ENCODE data around the gene ZNF664. TPM values are rescaled to one million over a fixed set of nuclear protein-coding genes. Genes with fewer than 3 reads are reported as not detected.

ZNF664 gene
- total and polyA plus RNA-seq, 8 donors = 23.0 to 72.7 (median 56.7) TPM

DNA sequence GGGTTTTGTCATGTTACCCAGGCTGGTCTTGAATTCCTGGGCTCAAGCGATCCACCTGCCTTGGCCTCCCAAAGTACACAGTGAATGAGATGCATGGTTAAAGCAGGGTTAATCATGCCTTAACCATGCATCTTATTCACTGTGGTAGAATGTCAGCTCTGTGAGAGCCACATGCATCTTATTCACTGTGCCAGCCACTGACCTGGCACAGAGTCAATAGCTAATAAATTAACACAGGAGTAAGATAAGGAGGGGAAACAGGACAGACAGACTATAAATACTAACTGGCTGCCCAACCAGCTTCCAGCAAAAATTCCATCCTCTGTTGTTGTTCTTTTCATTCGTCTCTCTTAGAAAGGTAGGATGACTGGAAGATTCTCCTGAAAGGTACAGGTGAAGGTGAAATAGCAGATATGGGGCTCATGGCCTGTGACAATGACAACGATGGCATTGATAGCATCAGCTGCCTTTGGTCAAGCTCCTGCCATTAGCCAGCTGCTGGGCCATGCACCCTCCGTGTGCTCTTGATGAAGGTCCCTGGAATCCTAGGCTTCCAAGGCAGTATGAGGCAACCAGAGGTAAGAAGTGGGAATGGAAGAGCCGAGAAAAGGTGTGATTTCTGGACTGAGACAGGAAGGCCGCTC, 76.6 kb downstream of the ZNF664 start:
- H3K9me3 ChIP-seq = no peaks in the 10 kb centered on the region
- no peaks in the 10 kb centered on the region for H3K4me1 ChIP-seq
- H3K36me3 ChIP-seq = no peaks in the 10 kb centered on the region
- intact Hi-C loops (cut with DNase I) = loop anchor here in 1 of 3 donors (10.0 kb wide), 1 partner anchor 725 kb away; no protein-coding TSS in a partner anchor
- peak in 2 of 4 donors; percentile 37 to 65 for ATAC-seq
- no peak for TF ChIP-seq CTCF (IDR thresholded peaks at IDR 0.05)
- H3K27me3 ChIP-seq = no peaks in the 10 kb centered on the region
- H3K27ac ChIP-seq = no peak overlapping the region
- no peak for DNase-seq
- FAIRE-seq = no peak
- WGBS, 2 donors = 70 to 74% methylated on average over 6 of the region's 6 CpGs
- H3K4me3 ChIP-seq = no peak overlapping the region

- no peaks in the 10 kb centered on the region for H3K36me3 ChIP-seq
- no peaks in the 10 kb centered on the region for H3K27me3 ChIP-seq
- FAIRE-seq = no peak
- no peak overlapping the region for H3K4me3 ChIP-seq
- intact Hi-C loops (cut with DNase I) = no loop called here
- H3K27ac ChIP-seq = no peak overlapping the region
- no peaks in the 10 kb centered on the region for H3K4me1 ChIP-seq
- DNase-seq = no peak
- 69 to 74% methylated on average over 10 of the region's 10 CpGs for WGBS, 2 donors
- TF ChIP-seq CTCF (IDR thresholded peaks at IDR 0.05) = no peak
- peak in 3 of 4 donors; percentile 45 to 68 (median 48) for ATAC-seq
- no peaks in the 10 kb centered on the region for H3K9me3 ChIP-seq
Measured at GRCh38 chr12:124053851-124054250, 80.8 kb downstream of the ZNF664 start.

DNA sequence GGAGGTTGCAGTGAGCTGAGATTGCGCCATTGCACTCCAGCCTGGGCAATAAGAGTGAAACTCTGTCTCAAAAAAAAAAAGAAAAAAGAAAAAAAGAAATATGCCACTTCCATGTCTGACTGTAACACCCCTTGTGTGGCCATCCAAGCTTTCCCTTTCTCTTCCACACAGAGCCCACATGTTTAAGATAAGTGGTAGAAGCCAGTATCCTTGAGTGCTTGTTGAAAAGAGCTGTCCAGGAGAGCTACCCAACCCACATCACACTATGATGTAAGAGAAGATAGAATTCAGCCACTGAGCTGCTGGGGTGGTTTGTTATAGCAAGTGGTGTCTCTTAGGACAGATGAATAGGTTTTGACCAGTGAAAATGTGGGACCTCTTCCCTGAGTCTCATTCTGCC, 82.1 kb downstream of the ZNF664 start:
- WGBS, 2 donors = 100% methylated on average over 1 of the region's 1 CpG
- Histone ChIP-seq H3K36me3 (no peaks in the 10 kb centered on the region), H3K9me3 (no peaks in the 10 kb centered on the region), H3K27me3 (no peaks in the 10 kb centered on the region), H3K4me3 (no peak overlapping the region), H3K4me1 (no peaks in the 10 kb centered on the region), H3K27ac (no peak overlapping the region)
- TF ChIP-seq CTCF (IDR thresholded peaks at IDR 0.05) = no peak
- ATAC-seq (no peak), DNase-seq (no peak), FAIRE-seq (no peak)
- intact Hi-C loops (cut with DNase I) = no loop called here

DNA sequence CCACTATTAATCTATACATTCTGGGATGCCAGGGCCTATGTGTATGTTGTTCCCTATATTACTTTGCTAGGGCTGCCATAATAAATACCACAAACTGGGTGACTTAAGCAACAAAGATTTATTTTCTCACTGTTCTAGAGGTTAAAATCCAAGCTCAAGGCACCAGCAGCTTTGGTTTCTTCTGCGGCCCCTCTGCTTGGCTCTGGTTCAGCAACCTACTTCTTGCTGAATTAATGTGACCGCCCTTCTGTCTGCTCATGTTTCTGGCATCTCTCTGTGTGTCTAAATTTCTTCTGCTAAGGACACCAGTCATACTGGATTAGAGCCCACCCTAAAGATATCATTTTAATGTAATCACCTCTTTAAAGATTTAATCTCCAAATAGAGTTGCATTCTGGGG, 84.7 kb downstream of the ZNF664 start:
- no peaks in the 10 kb centered on the region for H3K4me1 ChIP-seq
- H3K9me3 ChIP-seq = no peaks in the 10 kb centered on the region
- H3K4me3 ChIP-seq = no peak overlapping the region
- H3K27ac ChIP-seq = no peak overlapping the region
- FAIRE-seq = no peak
- intact Hi-C loops (cut with DNase I) = no loop called here
- WGBS, 2 donors = 98% methylated on average over 2 of the region's 2 CpGs
- no peak for TF ChIP-seq CTCF (IDR thresholded peaks at IDR 0.05)
- no peak for DNase-seq
- ATAC-seq = no peak
- H3K36me3 ChIP-seq = no peaks in the 10 kb centered on the region
- no peaks in the 10 kb centered on the region for H3K27me3 ChIP-seq

DNA sequence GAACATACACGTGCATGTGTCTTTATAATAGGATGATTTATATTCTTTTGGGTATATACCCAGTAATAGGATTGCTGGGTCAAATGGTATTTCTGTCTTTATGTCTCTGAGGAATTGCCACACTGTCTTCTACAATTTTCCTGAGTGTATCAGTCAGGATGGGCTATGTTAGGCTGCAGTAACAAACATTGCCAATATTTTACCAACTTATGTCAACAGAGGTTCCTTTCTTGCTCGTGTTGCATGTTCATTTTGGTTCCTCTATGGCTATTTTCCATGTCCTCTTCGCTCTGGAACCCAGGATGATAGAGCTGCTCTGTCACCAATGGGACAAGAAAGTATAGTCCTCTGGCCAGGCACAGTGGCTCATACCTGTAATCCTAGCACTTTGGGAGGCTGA, 86.7 kb downstream of the ZNF664 start:
- no peaks in the 10 kb centered on the region for H3K9me3 ChIP-seq
- no peaks in the 10 kb centered on the region for H3K27me3 ChIP-seq
- ATAC-seq (no peak), DNase-seq (no peak), FAIRE-seq (no peak)
- H3K4me3 ChIP-seq = no peak overlapping the region
- intact Hi-C loops (cut with DNase I) = no loop called here
- no peaks in the 10 kb centered on the region for H3K4me1 ChIP-seq
- WGBS, 2 donors = 90 to 96% methylated on average over 3 of the region's 3 CpGs
- no peak for TF ChIP-seq CTCF (IDR thresholded peaks at IDR 0.05)
- no peaks in the 10 kb centered on the region for H3K36me3 ChIP-seq
- H3K27ac ChIP-seq = no peak overlapping the region

All from pancreas (tissue), 10 donors.